ENCODE measurements around the gene PROM1. TPM values are rescaled to one million over a fixed set of nuclear protein-coding genes. Genes with fewer than 3 reads are reported as not detected.

The PROM1 gene
- total RNA-seq, 1 experiment from 2014 or later = 196 TPM

GRCh38 chr4:16116019-16116418, 32.2 kb upstream of the PROM1 start:
- no peaks in the 10 kb centered on the region for H3K36me3 Mint-ChIP-seq (ENCODE audit: insufficient read depth, unreplicated experiment)
- BruUV-seq (replicated peaks) = no TSS peak
- peaks cover 7% of the 10 kb centered on the region for H3K4me1 Mint-ChIP-seq (ENCODE audit: low read depth, unreplicated experiment)
- H3K4me3 Mint-ChIP-seq (ENCODE audit: unreplicated experiment) = no peak overlapping the region
- Histone ChIP-seq H3K4me1 (peaks cover 10% of the 10 kb centered on the region), H3K4me3 (ENCODE audit: low read depth, low read length) (no peak overlapping the region), H3K9me3 (no peaks in the 10 kb centered on the region), H3K36me3 (ENCODE audit: control insufficient read depth, insufficient read depth, low read length) (no peaks in the 10 kb centered on the region; the same call in 1 of the 2 replicates), H3K27me3 (replicated peaks; ENCODE audit: control insufficient read depth, insufficient read depth, low read length) (no peaks in the 10 kb centered on the region)
- no peak overlapping the region for H3K27ac Mint-ChIP-seq (ENCODE audit: unreplicated experiment)
- no peaks in the 10 kb centered on the region for H3K9me3 Mint-ChIP-seq (ENCODE audit: unreplicated experiment)
- DNase-seq = no peak
- intact Hi-C loops (cut with micrococcal nuclease; ENCODE audit: unreplicated experiment) = no loop called here
- H3K27me3 Mint-ChIP-seq (ENCODE audit: insufficient read depth, unreplicated experiment) = no peaks in the 10 kb centered on the region
- POLR2A ChIA-PET = no interaction called here
- CTCF ChIA-PET = no interaction called here
- no peak for TF ChIP-seq CTCF (IDR thresholded peaks at IDR 0.05; ENCODE audit: insufficient read depth in 1 of 2, low read depth in 1 of 2, low read length in 1 of 2, severe bottlenecking in 1 of 2, unreplicated experiment in 1 of 2)

GRCh38 chr4:16114546-16114945, 30.7 kb upstream of the PROM1 start:
- DNase-seq = no peak
- CTCF ChIA-PET = no interaction called here
- Histone ChIP-seq H3K36me3 (ENCODE audit: control insufficient read depth, insufficient read depth, low read length) (no peaks in the 10 kb centered on the region), H3K4me1 (peaks cover 12% of the 10 kb centered on the region), H3K9me3 (no peaks in the 10 kb centered on the region), H3K27me3 (replicated peaks; ENCODE audit: control insufficient read depth, insufficient read depth, low read length) (no peaks in the 10 kb centered on the region), H3K4me3 (ENCODE audit: low read depth, low read length) (no peak overlapping the region)
- no peak overlapping the region for H3K27ac Mint-ChIP-seq (ENCODE audit: unreplicated experiment)
- H3K9me3 Mint-ChIP-seq (ENCODE audit: unreplicated experiment) = no peaks in the 10 kb centered on the region
- H3K4me1 Mint-ChIP-seq (ENCODE audit: low read depth, unreplicated experiment) = peaks cover 7% of the 10 kb centered on the region
- TF ChIP-seq CTCF (IDR thresholded peaks at IDR 0.05; ENCODE audit: insufficient read depth in 1 of 2, low read depth in 1 of 2, low read length in 1 of 2, severe bottlenecking in 1 of 2, unreplicated experiment in 1 of 2) = no peak
- POLR2A ChIA-PET = no interaction called here
- no peak overlapping the region for H3K4me3 Mint-ChIP-seq (ENCODE audit: unreplicated experiment)
- no peaks in the 10 kb centered on the region for H3K27me3 Mint-ChIP-seq (ENCODE audit: insufficient read depth, unreplicated experiment)
- intact Hi-C loops (cut with micrococcal nuclease; ENCODE audit: unreplicated experiment) = no loop called here
- H3K36me3 Mint-ChIP-seq (ENCODE audit: insufficient read depth, unreplicated experiment) = no peaks in the 10 kb centered on the region
- no TSS peak for BruUV-seq (replicated peaks)

GRCh38 chr4:16113741-16114140, 29.9 kb upstream of the PROM1 start:
- POLR2A ChIA-PET = no interaction called here
- H3K4me1 Mint-ChIP-seq (ENCODE audit: low read depth, unreplicated experiment) = peaks cover 7% of the 10 kb centered on the region
- Histone ChIP-seq H3K4me3 (ENCODE audit: low read depth, low read length) (no peak overlapping the region), H3K9me3 (no peaks in the 10 kb centered on the region), H3K4me1 (peaks cover 12% of the 10 kb centered on the region), H3K36me3 (ENCODE audit: control insufficient read depth, insufficient read depth, low read length) (no peaks in the 10 kb centered on the region), H3K27me3 (replicated peaks; ENCODE audit: control insufficient read depth, insufficient read depth, low read length) (no peaks in the 10 kb centered on the region)
- no peak overlapping the region for H3K4me3 Mint-ChIP-seq (ENCODE audit: unreplicated experiment)
- BruUV-seq (replicated peaks) = no TSS peak
- no peaks in the 10 kb centered on the region for H3K36me3 Mint-ChIP-seq (ENCODE audit: insufficient read depth, unreplicated experiment)
- DNase-seq = no peak
- intact Hi-C loops (cut with micrococcal nuclease; ENCODE audit: unreplicated experiment) = no loop called here
- no peaks in the 10 kb centered on the region for H3K9me3 Mint-ChIP-seq (ENCODE audit: unreplicated experiment)
- CTCF ChIA-PET = no interaction called here
- H3K27me3 Mint-ChIP-seq (ENCODE audit: insufficient read depth, unreplicated experiment) = no peaks in the 10 kb centered on the region
- no peak overlapping the region for H3K27ac Mint-ChIP-seq (ENCODE audit: unreplicated experiment)
- TF ChIP-seq CTCF (IDR thresholded peaks at IDR 0.05; ENCODE audit: insufficient read depth in 1 of 2, low read depth in 1 of 2, low read length in 1 of 2, severe bottlenecking in 1 of 2, unreplicated experiment in 1 of 2) = no peak
